Suprapubic skin (tissue), 4 donors: ENCODE data around the gene TRDN. TPM values are rescaled to one million over a fixed set of nuclear protein-coding genes. Genes with fewer than 3 reads are reported as not detected.
"Not testable (repeated sequence)": the region's sequence is repeated elsewhere in the genome, so short reads cannot be mapped to it uniquely, and the experiment has no call there.

Source experiments
- DNase-seq, 2 donors: peaks; one replicate each; pipeline ENCODE4 v3.0.0-alpha.2; 2019; ENCODE audit warnings: low spot score in 2 of 2
- H3K27ac ChIP-seq: fragments of 200-600 bp; sonication (generic); one replicate; pipeline ENCODE4 v1.5.1; 2019
- H3K27me3 ChIP-seq: fragments of 200-600 bp; sonication (generic); one replicate; pipeline ENCODE4 v1.5.1; 2019
- H3K36me3 ChIP-seq: fragments of 200-600 bp; sonication (generic); one replicate; pipeline ENCODE4 v1.5.1; 2019
- H3K4me1 ChIP-seq: fragments of 200-600 bp; sonication (generic); one replicate; pipeline ENCODE4 v1.5.1; 2019
- H3K4me3 ChIP-seq: fragments of 200-600 bp; sonication (generic); one replicate; pipeline ENCODE4 v1.5.1; 2019; ENCODE audit warnings: mild to moderate bottlenecking
- H3K9me3 ChIP-seq: fragments of 200-600 bp; sonication (generic); one replicate; pipeline ENCODE4 v1.5.1; 2019
- CTCF ChIP-seq, 2 donors: fragments of 200-600 bp in 1 of 2; fragments of 450-650 bp in 1 of 2; sonication (generic) in 1 of 2; IDR thresholded peaks; one replicate each; pipeline ENCODE4 v1.5.1; 2016 to 2019; ENCODE audit warnings: antibody characterized with exemption in 2 of 2, mild to moderate bottlenecking in 1 of 2, moderate library complexity in 1 of 2
- EP300 ChIP-seq: sonication (generic); formaldehyde crosslinking; IDR thresholded peaks from one replicate; pipeline ENCODE4 v1.6.1; 2017; ENCODE audit warnings: antibody characterized with exemption
- POLR2A ChIP-seq, 2 donors: fragments of 450-650 bp; IDR thresholded peaks; one replicate each; pipeline ENCODE4 v1.6.1; 2017; ENCODE audit warnings: antibody characterized with exemption in 2 of 2, mild to moderate bottlenecking in 2 of 2, moderate library complexity in 2 of 2
- POLR2AphosphoS5 ChIP-seq, 3 donors: sonication (generic); formaldehyde crosslinking; IDR thresholded peaks; one replicate each; pipeline ENCODE4 v1.6.1; 2017; ENCODE audit warnings: antibody characterized with exemption in 3 of 3
- WGBS: methylation state at CpG from one replicate; pipeline ENCODE4 v1.1.5; 2018; 5-methylcytosine and 5-hydroxymethylcytosine counted together
- total RNA-seq, 4 donors: library from RNA; depleted of rRNA; stranded (reverse); fragments of >200 nt; gene quantifications; one replicate each; pipeline ENCODE4 v1.1.0, GENCODE V29; 2016

The TRDN gene
- total RNA-seq, 4 donors from 2014 or later = not detected

- H3K4me1 ChIP-seq = no peaks in the 10 kb centered on the region
- H3K36me3 ChIP-seq = no peaks in the 10 kb centered on the region
- no peak overlapping the region for H3K27ac ChIP-seq
- H3K27me3 ChIP-seq = no peaks in the 10 kb centered on the region
- no peak overlapping the region for H3K4me3 ChIP-seq
- DNase-seq = no peak
- no peaks in the 10 kb centered on the region for H3K9me3 ChIP-seq
- TF ChIP-seq EP300 (no peak), POLR2A (IDR thresholded peaks at IDR 0.05) (no peak), CTCF (IDR thresholded peaks at IDR 0.05) (no peak)
- 96% methylated on average over 1 of the region's 1 CpG for WGBS
Measured at GRCh38 chr6:123562264-123562663, 74.5 kb downstream of the TRDN start.

GRCh38 chr6:123559816-123560215, 76.9 kb downstream of the TRDN start:
- not testable (repeated sequence) for H3K27me3 ChIP-seq, DNase-seq, H3K9me3 ChIP-seq, H3K36me3 ChIP-seq, H3K27ac ChIP-seq, H3K4me1 ChIP-seq, H3K4me3 ChIP-seq
- 100% methylated on average over 5 of the region's 5 CpGs for WGBS

- H3K36me3 ChIP-seq, DNase-seq, H3K27me3 ChIP-seq, H3K9me3 ChIP-seq, H3K4me1 ChIP-seq, H3K4me3 ChIP-seq, H3K27ac ChIP-seq: not testable (repeated sequence)
- 93% methylated on average over 12 of the region's 12 CpGs for WGBS
Measured at GRCh38 chr6:123557474-123557873, 79.3 kb downstream of the TRDN start.

- Histone ChIP-seq H3K27me3 (no peaks in the 10 kb centered on the region), H3K9me3 (no peaks in the 10 kb centered on the region), H3K4me3 (no peak overlapping the region), H3K36me3 (no peaks in the 10 kb centered on the region), H3K27ac (no peak overlapping the region), H3K4me1 (no peaks in the 10 kb centered on the region)
- DNase-seq = no peak
- WGBS = 52% methylated on average over 4 of the region's 4 CpGs
- TF ChIP-seq POLR2AphosphoS5 (IDR thresholded peaks at IDR 0.05) (no peak), CTCF (IDR thresholded peaks at IDR 0.05) (no peak), POLR2A (IDR thresholded peaks at IDR 0.05) (no peak), EP300 (no peak)
Measured at GRCh38 chr6:123551939-123552707, 84.6 kb downstream of the TRDN start.

GRCh38 chr6:123550052-123550617, 86.6 kb downstream of the TRDN start:
- DNase-seq = no peak
- Histone ChIP-seq H3K4me1 (no peaks in the 10 kb centered on the region), H3K9me3 (no peaks in the 10 kb centered on the region), H3K4me3 (no peak overlapping the region), H3K27me3 (no peaks in the 10 kb centered on the region), H3K27ac (no peak overlapping the region), H3K36me3 (no peaks in the 10 kb centered on the region)
- TF ChIP-seq EP300 (no peak), CTCF (IDR thresholded peaks at IDR 0.05) (no peak), POLR2AphosphoS5 (IDR thresholded peaks at IDR 0.05) (no peak), POLR2A (IDR thresholded peaks at IDR 0.05) (no peak)
- WGBS = 83% methylated on average over 2 of the region's 2 CpGs

- H3K9me3 ChIP-seq = no peaks in the 10 kb centered on the region
- DNase-seq = no peak
- H3K4me3 ChIP-seq = no peak overlapping the region
- H3K36me3 ChIP-seq = no peaks in the 10 kb centered on the region
- H3K4me1 ChIP-seq = no peaks in the 10 kb centered on the region
- no peaks in the 10 kb centered on the region for H3K27me3 ChIP-seq
- H3K27ac ChIP-seq = no peak overlapping the region
- TF ChIP-seq POLR2A (IDR thresholded peaks at IDR 0.05) = no peak
- no peak for TF ChIP-seq POLR2AphosphoS5 (IDR thresholded peaks at IDR 0.05)
- no peak for TF ChIP-seq EP300
- TF ChIP-seq CTCF (IDR thresholded peaks at IDR 0.05) = no peak
Measured at GRCh38 chr6:123549476-123549875, 87.3 kb downstream of the TRDN start.
